H9 (cell line): ENCODE measurements around the gene ARNT2. TPM values are rescaled to one million over a fixed set of nuclear protein-coding genes. Genes with fewer than 3 reads are reported as not detected.

Experiments
- DNase-seq: peaks from one replicate; pipeline ENCODE4 v3.0.0-alpha.2; 2017
- H2AFZ ChIP-seq: one replicate; pipeline ENCODE4 v1.6.1; 2013; ENCODE audit warnings: mild to moderate bottlenecking, low read length, control low read depth, moderate library complexity
- H2AK5ac ChIP-seq: 2 replicates; pipeline ENCODE4 v1.6.1; 2013; ENCODE audit warnings: low read length, control low read depth, mixed read lengths; ENCODE audit not compliant: insufficient read length
- H2BK120ac ChIP-seq: one replicate; pipeline ENCODE4 v1.6.1; 2013; ENCODE audit warnings: low read depth, mild to moderate bottlenecking, low read length, control low read depth, inconsistent platforms; ENCODE audit not compliant: poor library complexity, severe bottlenecking
- H2BK12ac ChIP-seq: 2 replicates; pipeline ENCODE4 v1.6.1; 2013; ENCODE audit warnings: low read length, control low read depth, mixed read lengths, low read depth; ENCODE audit not compliant: insufficient read length
- H2BK15ac ChIP-seq: 2 replicates; pipeline ENCODE4 v1.6.1; 2013; ENCODE audit warnings: low read depth, low read length, control low read depth
- H2BK20ac ChIP-seq: one replicate; pipeline ENCODE4 v1.6.1; 2013; ENCODE audit warnings: low read depth, mild to moderate bottlenecking, low read length, control low read depth, inconsistent platforms; ENCODE audit not compliant: poor library complexity, severe bottlenecking
- H2BK5ac ChIP-seq: 2 replicates; pipeline ENCODE4 v1.6.1; 2013; ENCODE audit warnings: low read length, control low read depth, mixed read lengths; ENCODE audit not compliant: insufficient read length
- H3K14ac ChIP-seq: 2 replicates; pipeline ENCODE4 v1.6.1; 2013; ENCODE audit warnings: low read length, control low read depth; ENCODE audit not compliant: insufficient read depth
- H3K18ac ChIP-seq: 2 replicates; pipeline ENCODE4 v1.6.1; 2013; ENCODE audit warnings: low read depth, mild to moderate bottlenecking, mixed read lengths, low read length, control low read depth; ENCODE audit not compliant: insufficient read length
- H3K23ac ChIP-seq: 2 replicates; pipeline ENCODE4 v1.6.1; 2013; ENCODE audit warnings: low read length, control low read depth, mixed read lengths, low read depth; ENCODE audit not compliant: insufficient read length
- H3K23me2 ChIP-seq: 2 replicates; pipeline ENCODE4 v1.6.1; 2013; ENCODE audit warnings: low read depth, mild to moderate bottlenecking, mixed read lengths, low read length, control low read depth; ENCODE audit not compliant: insufficient read length, poor library complexity, severe bottlenecking
- H3K27ac ChIP-seq: 2 replicates; pipeline ENCODE4 v1.5.1; 2013; ENCODE audit warnings: low read length, control low read depth, mixed read lengths, low read depth; ENCODE audit not compliant: insufficient read length
- H3K27me3 ChIP-seq: 2 replicates; pipeline ENCODE4 v1.6.1; 2013; ENCODE audit warnings: low read length, control low read depth, inconsistent platforms; ENCODE audit not compliant: insufficient read depth
- H3K4ac ChIP-seq: 2 replicates; pipeline ENCODE4 v1.6.1; 2013; ENCODE audit warnings: low read depth, mild to moderate bottlenecking, control low read depth, inconsistent platforms, low read length, moderate library complexity
- H3K4me1 ChIP-seq: 2 replicates; pipeline ENCODE4 v1.6.1; 2013; ENCODE audit warnings: low read length, control low read depth, inconsistent platforms; ENCODE audit not compliant: insufficient read depth
- H3K4me2 ChIP-seq: 2 replicates; pipeline ENCODE4 v1.6.1; 2013; ENCODE audit warnings: low read length, control low read depth, mixed read lengths; ENCODE audit not compliant: insufficient read length, insufficient read depth
- H3K56ac ChIP-seq: 2 replicates; pipeline ENCODE4 v1.6.1; 2013; ENCODE audit warnings: low read depth, mild to moderate bottlenecking, mixed read lengths, low read length, control low read depth; ENCODE audit not compliant: insufficient read length
- H3K79me1 ChIP-seq: 2 replicates; pipeline ENCODE4 v1.6.1; 2013; ENCODE audit warnings: low read depth, mild to moderate bottlenecking, moderate library complexity, low read length, control low read depth, inconsistent platforms; ENCODE audit not compliant: insufficient read depth, poor library complexity, severe bottlenecking
- H3K79me2 ChIP-seq: 2 replicates; pipeline ENCODE4 v1.6.1; 2013; ENCODE audit warnings: low read length, control low read depth, inconsistent platforms; ENCODE audit not compliant: insufficient read depth
- H3K9ac ChIP-seq: 2 replicates; pipeline ENCODE4 v1.6.1; 2013; ENCODE audit warnings: low read length, control low read depth, mixed read lengths; ENCODE audit not compliant: insufficient read length; ENCODE audit errors: extremely low read depth
- H3K9me3 ChIP-seq: one replicate; pipeline ENCODE4 v1.6.1; 2013; ENCODE audit warnings: low read depth, low read length, inconsistent platforms; ENCODE audit not compliant: control insufficient read depth
- H3T11ph ChIP-seq: one replicate; pipeline ENCODE4 v1.6.1; 2013; ENCODE audit warnings: mild to moderate bottlenecking, low read length, control low read depth, inconsistent platforms
- H4K20me1 ChIP-seq: one replicate; pipeline ENCODE4 v1.6.1; 2013; ENCODE audit not compliant: control insufficient read depth, insufficient read length, insufficient read depth
- H4K5ac ChIP-seq: 2 replicates; pipeline ENCODE4 v1.6.1; 2013; ENCODE audit warnings: low read depth, mild to moderate bottlenecking, mixed read lengths, low read length, control low read depth; ENCODE audit not compliant: insufficient read length
- H4K8ac ChIP-seq: replicated peaks from 2 replicates; pipeline ENCODE4 v1.6.1; 2013; ENCODE audit warnings: low read length, control low read depth, mixed read lengths, low read depth; ENCODE audit not compliant: insufficient read length
- H4K91ac ChIP-seq: 2 replicates; pipeline ENCODE4 v1.6.1; 2013; ENCODE audit warnings: low read depth, mild to moderate bottlenecking, moderate library complexity, mixed read lengths, low read length, control low read depth; ENCODE audit not compliant: insufficient read length
- H3K27ac Mint-ChIP-seq, 3 experiments: 2 replicates in 2 of 3; 3 replicates in 1 of 3; pipeline ENCODE4 v1.8.0; 2020 to 2021; ENCODE audit warnings: mixed read lengths in 3 of 3, mild to moderate bottlenecking in 1 of 3, moderate library complexity in 1 of 3
- H3K27me3 Mint-ChIP-seq: 2 replicates; pipeline ENCODE4 v1.8.0; 2021; ENCODE audit warnings: low read depth, mild to moderate bottlenecking, moderate library complexity, mixed read lengths
- H3K36me3 Mint-ChIP-seq, 3 experiments: 2 replicates in 2 of 3; 3 replicates in 1 of 3; pipeline ENCODE4 v1.8.0; 2020 to 2021; ENCODE audit warnings: low read depth in 3 of 3, mixed read lengths in 3 of 3; ENCODE audit not compliant: insufficient read depth in 1 of 3
- H3K4me1 Mint-ChIP-seq, 2 experiments: 2 replicates each; pipeline ENCODE4 v1.8.0; 2020; ENCODE audit warnings: mixed read lengths in 2 of 2
- H3K4me3 Mint-ChIP-seq, 2 experiments: 2 replicates in 1 of 2; 3 replicates in 1 of 2; pipeline ENCODE4 v1.8.0; 2020 to 2021; ENCODE audit warnings: mild to moderate bottlenecking in 2 of 2, mixed read lengths in 2 of 2, moderate library complexity in 1 of 2
- H3K9me3 Mint-ChIP-seq, 2 experiments: 2 replicates in 1 of 2; 3 replicates in 1 of 2; pipeline ENCODE4 v1.8.0; 2020; ENCODE audit warnings: mild to moderate bottlenecking in 2 of 2, mixed read lengths in 2 of 2, moderate library complexity in 1 of 2
- WGBS: extraction: QIAGEN DNeasy Blood & Tissue Kit; methylation state at CpG from one replicate; pipeline ENCODE4 v1.1.7; 2013; ENCODE audit warnings: missing lambda C conversion rate, low lambda C conversion rate, mixed read lengths; ENCODE audit not compliant: insufficient read length; ENCODE audit errors: extremely low coverage; 5-methylcytosine and 5-hydroxymethylcytosine counted together
- total RNA-seq: library from RNA; stranded (reverse); gene quantifications from 2 replicates; pipeline ENCODE4 v1.2.1, GENCODE V29; 2021
- TF ChIP-seq, protein P1 (sequence below): fragments of 200-600 bp; sonication (generic); conservative IDR thresholded peaks from 3 replicates; pipeline ENCODE4 v1.8.0; 2021; ENCODE audit warnings: antibody characterized with exemption, mild to moderate bottlenecking

The ARNT2 gene
- total RNA-seq, 1 experiment from 2014 or later, result 10.5 TPM

DNA sequence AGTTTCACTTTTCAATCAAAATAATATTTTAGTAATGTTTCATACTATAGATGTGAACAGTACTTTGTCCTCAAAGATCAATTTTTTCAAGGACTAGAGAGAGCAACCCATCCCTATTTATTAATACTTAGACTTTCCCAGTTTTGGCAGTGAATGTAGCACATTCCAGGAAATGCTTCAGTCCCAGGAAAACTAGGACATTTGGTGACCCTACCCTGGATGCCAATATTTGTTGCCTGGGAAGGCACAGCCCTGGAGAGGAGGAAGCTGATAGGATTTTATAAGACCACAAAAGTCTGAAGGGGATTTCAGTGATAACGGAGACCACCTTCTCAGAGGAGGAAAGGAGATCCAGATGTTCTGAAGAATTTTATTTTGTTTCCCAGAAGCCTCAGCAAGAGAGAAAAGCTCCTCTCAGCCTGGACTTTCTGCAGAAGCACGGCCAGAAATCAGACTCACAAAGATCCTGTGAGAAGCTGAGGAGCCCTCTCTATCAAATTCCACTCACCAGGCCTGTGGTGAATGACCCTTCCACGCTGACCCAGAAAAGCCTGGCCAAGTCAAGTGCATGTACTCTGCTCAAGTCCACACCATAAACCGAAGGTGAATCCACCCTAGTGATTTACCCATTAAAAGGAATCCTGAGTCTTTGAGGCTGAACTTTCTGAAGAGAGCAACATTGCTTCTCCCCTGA lies 203.3 kb downstream of the ARNT2 start:
- no peaks in the 10 kb centered on the region for H4K20me1 ChIP-seq
- DNase-seq, result no peak
- no peaks in the 10 kb centered on the region for H3K23me2 ChIP-seq
- H3K9me3 ChIP-seq, result no peaks in the 10 kb centered on the region
- WGBS, result no CpG with 5 or more reads among the region's 4 CpGs
- no peak overlapping the region for H2BK120ac ChIP-seq
- H2AFZ ChIP-seq, result no peak overlapping the region
- no peak overlapping the region for H3K9ac ChIP-seq
- H3K27me3 ChIP-seq, result no peaks in the 10 kb centered on the region
- Mint-ChIP-seq H3K27me3 (no peaks in the 10 kb centered on the region; the same call in 1 of the 2 replicates), H3K9me3 (no peaks in the 10 kb centered on the region), H3K4me1 (peaks cover 20% of the 10 kb centered on the region in 2 experiments), H3K36me3 (no peaks in the 10 kb centered on the region; a peak in 1 of 7 replicates), H3K27ac (no peak overlapping the region), H3K4me3 (no peak overlapping the region)
- no peak overlapping the region for H2BK12ac ChIP-seq
- no peak overlapping the region for H3K56ac ChIP-seq
- no peak overlapping the region for H4K5ac ChIP-seq
- H2BK5ac ChIP-seq, result no peak overlapping the region
- no peak overlapping the region for H2BK15ac ChIP-seq
- no peak overlapping the region for H3K4me2 ChIP-seq
- TF ChIP-seq, protein P1, sequence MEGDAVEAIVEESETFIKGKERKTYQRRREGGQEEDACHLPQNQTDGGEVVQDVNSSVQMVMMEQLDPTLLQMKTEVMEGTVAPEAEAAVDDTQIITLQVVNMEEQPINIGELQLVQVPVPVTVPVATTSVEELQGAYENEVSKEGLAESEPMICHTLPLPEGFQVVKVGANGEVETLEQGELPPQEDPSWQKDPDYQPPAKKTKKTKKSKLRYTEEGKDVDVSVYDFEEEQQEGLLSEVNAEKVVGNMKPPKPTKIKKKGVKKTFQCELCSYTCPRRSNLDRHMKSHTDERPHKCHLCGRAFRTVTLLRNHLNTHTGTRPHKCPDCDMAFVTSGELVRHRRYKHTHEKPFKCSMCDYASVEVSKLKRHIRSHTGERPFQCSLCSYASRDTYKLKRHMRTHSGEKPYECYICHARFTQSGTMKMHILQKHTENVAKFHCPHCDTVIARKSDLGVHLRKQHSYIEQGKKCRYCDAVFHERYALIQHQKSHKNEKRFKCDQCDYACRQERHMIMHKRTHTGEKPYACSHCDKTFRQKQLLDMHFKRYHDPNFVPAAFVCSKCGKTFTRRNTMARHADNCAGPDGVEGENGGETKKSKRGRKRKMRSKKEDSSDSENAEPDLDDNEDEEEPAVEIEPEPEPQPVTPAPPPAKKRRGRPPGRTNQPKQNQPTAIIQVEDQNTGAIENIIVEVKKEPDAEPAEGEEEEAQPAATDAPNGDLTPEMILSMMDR, result no peak
- H4K8ac ChIP-seq, result no peak overlapping the region
- H3K14ac ChIP-seq, result no peak overlapping the region
- H3K79me2 ChIP-seq, result no peaks in the 10 kb centered on the region
- H2BK20ac ChIP-seq, result no peak overlapping the region
- H3K27ac ChIP-seq, result no peak overlapping the region
- H3K23ac ChIP-seq, result no peak overlapping the region
- no peak overlapping the region for H2AK5ac ChIP-seq
- H3K4ac ChIP-seq, result no peak overlapping the region
- H3K18ac ChIP-seq, result no peak overlapping the region
- peaks cover 2% of the 10 kb centered on the region; the same call in 1 of the 2 replicates for H3K4me1 ChIP-seq
- H4K91ac ChIP-seq, result no peak overlapping the region
- no peaks in the 10 kb centered on the region for H3K79me1 ChIP-seq
- no peak overlapping the region for H3T11ph ChIP-seq
